GM20000 (cell line): ENCODE measurements around the gene TRIM41.

Experiments used
- DNase-seq: peaks from one replicate; pipeline ENCODE4 v3.0.0; 2012; ENCODE audit warnings: low spot score
- TF ChIP-seq, protein P1 (sequence below): IDR thresholded peaks from 2 replicates; pipeline ENCODE4 v1.5.1; 2012; ENCODE audit warnings: mild to moderate bottlenecking, control low read depth; ENCODE audit errors: extremely low read depth, missing control alignments

The TRIM41 gene

DNA sequence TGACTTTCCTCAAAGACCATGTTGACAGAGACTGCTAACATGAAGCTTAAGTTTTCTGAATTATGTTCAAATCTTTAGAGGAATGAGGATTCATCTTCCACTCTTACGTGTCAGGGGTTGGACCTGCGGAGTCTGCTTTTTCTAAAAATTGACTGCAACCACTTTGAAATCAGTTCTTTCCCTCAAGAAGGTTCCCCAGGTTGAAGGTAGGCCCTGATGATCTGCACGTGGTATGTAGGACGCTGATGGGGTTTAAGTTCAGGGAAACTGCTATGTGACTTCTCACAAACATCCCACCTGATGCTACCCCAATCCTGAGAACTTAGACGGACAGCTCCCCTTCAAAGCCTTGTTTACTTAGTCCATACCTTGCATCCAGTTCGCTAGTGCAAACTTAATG is 13.4 kb downstream of the TRIM41 start:
- no peak for DNase-seq
- TF ChIP-seq, protein P1, sequence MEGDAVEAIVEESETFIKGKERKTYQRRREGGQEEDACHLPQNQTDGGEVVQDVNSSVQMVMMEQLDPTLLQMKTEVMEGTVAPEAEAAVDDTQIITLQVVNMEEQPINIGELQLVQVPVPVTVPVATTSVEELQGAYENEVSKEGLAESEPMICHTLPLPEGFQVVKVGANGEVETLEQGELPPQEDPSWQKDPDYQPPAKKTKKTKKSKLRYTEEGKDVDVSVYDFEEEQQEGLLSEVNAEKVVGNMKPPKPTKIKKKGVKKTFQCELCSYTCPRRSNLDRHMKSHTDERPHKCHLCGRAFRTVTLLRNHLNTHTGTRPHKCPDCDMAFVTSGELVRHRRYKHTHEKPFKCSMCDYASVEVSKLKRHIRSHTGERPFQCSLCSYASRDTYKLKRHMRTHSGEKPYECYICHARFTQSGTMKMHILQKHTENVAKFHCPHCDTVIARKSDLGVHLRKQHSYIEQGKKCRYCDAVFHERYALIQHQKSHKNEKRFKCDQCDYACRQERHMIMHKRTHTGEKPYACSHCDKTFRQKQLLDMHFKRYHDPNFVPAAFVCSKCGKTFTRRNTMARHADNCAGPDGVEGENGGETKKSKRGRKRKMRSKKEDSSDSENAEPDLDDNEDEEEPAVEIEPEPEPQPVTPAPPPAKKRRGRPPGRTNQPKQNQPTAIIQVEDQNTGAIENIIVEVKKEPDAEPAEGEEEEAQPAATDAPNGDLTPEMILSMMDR, result no peak

DNA sequence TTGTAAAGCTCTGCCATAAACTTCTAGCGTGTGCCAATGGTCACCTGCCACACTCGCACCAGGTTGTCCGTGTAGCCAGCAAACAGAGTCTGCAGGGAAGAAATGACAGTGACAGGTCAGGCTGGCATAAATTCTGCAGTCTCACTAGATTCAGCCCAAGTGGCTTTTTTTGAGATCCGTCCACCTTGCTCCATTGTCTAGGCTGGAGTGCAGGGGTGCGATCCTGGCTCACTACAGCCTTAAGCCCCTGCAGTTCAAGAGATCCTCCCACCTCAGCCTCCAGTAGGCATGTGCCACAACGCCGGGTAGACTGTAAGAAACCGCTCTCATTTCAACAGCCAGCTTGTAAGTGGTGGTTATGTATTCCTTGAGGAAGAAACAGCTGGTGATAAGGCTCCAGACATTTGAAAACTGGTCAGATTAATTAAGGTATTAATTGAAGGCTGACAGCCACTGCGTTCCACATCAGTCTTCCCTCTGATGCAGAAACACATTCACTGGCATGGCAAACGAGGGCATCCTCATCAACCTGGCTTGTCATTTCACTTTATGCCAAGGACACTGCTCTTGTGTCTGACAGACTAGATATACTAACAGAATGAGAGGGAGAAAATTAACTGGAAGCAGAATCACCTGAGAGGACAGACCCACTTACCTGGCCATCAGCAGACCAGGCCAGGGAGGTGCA is 14.0 kb downstream of the TRIM41 start:
- TF ChIP-seq, protein P1, result no peak
- DNase-seq, result no peak

DNA sequence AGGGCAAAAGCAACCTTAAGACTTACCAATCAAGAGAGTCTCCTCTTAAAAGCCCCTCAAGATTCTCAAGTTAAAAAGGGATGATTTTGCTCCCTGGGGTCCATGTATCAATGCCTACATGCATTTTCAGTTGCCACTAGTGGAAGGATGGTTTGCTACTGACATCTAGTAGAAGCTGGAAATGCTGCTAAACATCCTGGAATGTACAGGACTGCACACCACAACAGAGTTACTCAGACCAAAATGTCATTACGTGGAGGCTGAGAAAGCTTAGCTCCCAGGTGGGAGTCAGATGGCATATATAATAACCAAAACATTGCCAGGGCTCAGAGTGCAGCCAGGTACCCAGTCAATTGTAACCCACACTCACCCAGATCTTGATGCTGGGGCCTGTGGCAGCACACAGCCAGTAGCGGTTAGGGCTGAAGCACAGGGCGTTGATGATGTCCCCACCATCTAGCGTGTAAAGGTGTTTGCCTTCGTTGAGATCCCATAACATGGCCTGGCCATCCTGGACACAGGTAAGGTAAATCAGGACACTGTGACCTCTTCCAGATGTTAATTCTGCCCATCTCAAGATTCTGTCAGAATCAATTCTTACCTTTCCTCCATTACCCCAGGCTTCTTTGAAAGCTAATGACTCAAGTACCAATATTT is 14.8 kb downstream of the TRIM41 start:
- TF ChIP-seq, protein P1, result no peak
- no peak for DNase-seq

DNA sequence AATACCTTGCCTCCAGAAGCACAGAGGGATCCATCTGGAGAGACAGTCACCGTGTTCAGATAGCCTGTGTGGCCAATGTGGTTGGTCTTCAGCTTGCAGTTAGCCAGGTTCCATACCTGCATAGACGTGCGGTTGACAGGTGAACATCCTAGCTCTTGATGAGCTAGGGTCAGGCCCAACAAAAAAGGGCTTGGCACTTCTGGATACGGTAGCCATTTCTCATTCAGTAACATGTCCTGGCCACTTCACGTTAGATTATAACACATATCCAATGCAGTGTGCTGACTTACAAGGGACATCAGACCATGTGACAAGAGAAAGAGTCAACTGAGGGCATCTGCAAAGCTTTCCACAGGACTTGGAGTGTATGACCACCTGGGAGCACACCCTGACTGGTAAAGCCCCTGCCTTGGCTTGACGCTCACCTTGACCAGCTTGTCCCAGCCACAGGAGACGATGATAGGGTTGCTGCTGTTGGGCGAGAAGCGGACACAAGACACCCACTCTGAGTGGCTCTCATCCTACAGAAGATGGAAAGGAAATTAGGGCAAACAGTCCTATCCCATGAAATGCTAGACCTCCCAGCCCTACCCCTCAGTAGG is 16.1 kb downstream of the TRIM41 start:
- DNase-seq, result no peak
- TF ChIP-seq, protein P1, result no peak

DNA sequence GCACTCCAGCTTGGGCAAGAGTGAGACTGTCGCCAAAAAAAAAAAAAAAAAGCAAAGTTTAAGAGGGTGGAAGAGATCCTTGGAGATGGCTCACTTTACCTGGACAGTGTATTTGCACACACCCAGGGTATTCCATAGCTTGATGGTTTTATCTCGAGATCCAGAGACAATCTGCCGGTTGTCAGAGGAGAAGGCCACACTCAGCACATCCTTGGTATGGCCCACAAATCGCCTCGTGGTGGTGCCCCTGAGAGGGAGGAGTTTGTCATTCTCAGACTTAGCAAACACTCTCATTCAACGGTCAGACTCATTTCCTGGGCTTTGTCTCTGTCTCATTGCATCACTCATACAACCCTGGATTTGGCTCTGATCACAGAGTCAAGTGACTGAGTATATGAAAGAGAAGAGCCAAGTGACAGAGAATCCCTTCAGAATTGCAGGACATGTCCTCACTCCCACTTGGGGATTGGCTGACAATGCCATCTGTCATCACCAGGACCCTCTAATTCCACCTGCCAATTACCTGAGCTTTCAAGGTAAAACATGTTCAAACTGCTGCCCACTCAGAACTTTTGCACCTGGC is 18.4 kb downstream of the TRIM41 start:
- TF ChIP-seq, protein P1, result no peak
- DNase-seq, result peak; percentile 42

DNA sequence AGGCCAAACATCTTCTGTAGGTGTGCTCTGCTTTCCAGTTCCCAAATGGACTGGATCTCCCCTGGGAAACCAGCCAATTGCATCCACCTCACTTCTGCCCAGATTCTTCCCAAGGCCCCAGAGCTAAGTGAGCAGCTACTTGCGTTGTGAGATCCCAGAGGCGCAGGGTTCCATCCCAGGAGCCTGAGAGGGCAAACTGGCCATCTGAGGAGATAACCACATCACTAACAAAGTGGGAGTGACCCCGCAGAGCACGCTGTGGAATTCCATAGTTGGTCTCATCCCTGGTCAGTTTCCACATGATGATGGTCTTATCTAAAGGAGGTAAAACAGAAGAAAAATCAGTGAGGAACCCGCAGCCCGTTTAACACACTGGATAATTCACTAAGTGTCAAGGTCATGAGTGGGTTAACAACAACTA is 19.0 kb downstream of the TRIM41 start:
- peak; percentile 7 for DNase-seq
- TF ChIP-seq, protein P1, result no peak
